ENCODE measurements around the gene JADE2.

GRCh38 chr5:134530301-134531077, 5.0 kb downstream of the JADE2 start:
- TF ChIP-seq EZH2phosphoT487 (IDR thresholded peaks at IDR 0.05; ENCODE audit: borderline replicate concordance, low read depth, low read length) (no peak), CTCF (conservative IDR thresholded peaks at IDR 0.05; ENCODE audit: low read length) (no peak)

Data from OCI-LY7 (cell line).